ENCODE results near the gene IGLL5.

Gene IGLL5

DNA sequence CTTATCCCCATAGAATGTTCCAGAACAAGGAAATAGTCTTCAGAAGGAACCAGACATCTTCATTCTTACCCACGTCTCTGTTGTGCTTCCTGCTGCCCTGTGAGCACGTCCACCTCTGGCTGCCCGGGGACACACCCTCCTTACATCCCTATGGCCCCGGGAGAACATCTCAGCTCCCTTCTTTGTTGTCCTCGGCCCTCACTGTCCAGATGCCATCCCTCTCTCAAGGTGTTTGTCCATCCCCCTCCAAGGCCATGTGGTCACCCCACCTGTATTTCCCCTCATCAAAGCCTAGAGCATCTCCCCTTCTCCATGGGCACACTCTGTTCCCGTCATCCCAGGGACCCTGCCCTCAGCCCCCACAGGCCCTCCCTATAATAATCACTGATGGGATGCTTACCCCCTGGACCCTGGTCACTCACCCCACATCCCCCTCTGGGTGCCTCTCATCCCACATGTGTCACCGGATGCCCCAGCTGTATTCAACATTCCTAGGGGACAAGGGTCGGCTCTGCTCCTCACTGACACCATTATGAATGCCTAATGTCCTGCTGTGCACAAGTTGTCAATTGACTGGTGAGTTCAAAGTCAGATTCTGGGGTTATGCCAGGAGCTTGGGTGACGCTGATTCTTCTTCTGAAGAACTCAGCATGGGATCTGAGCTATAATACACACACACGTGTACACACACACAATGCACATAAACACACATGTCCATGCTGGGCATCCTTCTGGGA is 28.8 kb downstream of the IGLL5 start:
- no peak overlapping the region for H3K27ac ChIP-seq (ENCODE audit: low read length)
- peaks cover 13% of the 10 kb centered on the region for H3K36me3 ChIP-seq (replicated peaks; ENCODE audit: low read depth, low read length)
- H3K4me3 ChIP-seq (ENCODE audit: low read length) = no peak overlapping the region
- no peak overlapping the region for H3K9ac ChIP-seq (ENCODE audit: low read length)
- no peak overlapping the region for H3K4me2 ChIP-seq (ENCODE audit: low read length)
- TF ChIP-seq, protein P1, sequence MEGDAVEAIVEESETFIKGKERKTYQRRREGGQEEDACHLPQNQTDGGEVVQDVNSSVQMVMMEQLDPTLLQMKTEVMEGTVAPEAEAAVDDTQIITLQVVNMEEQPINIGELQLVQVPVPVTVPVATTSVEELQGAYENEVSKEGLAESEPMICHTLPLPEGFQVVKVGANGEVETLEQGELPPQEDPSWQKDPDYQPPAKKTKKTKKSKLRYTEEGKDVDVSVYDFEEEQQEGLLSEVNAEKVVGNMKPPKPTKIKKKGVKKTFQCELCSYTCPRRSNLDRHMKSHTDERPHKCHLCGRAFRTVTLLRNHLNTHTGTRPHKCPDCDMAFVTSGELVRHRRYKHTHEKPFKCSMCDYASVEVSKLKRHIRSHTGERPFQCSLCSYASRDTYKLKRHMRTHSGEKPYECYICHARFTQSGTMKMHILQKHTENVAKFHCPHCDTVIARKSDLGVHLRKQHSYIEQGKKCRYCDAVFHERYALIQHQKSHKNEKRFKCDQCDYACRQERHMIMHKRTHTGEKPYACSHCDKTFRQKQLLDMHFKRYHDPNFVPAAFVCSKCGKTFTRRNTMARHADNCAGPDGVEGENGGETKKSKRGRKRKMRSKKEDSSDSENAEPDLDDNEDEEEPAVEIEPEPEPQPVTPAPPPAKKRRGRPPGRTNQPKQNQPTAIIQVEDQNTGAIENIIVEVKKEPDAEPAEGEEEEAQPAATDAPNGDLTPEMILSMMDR (IDR thresholded peaks at IDR 0.05; ENCODE audit: low read depth, low read length) = no peak
- no peak for TF ChIP-seq EZH2phosphoT487 (IDR thresholded peaks at IDR 0.05; ENCODE audit: low read depth)
- no peaks in the 10 kb centered on the region for H4K20me1 ChIP-seq (ENCODE audit: insufficient read depth, low read length)
- H3K79me2 ChIP-seq (ENCODE audit: low read length) = peaks cover 65% of the 10 kb centered on the region
- peaks cover 50% of the 10 kb centered on the region for H3K4me1 ChIP-seq (ENCODE audit: low read length)
- no peaks in the 10 kb centered on the region for H3K9me3 ChIP-seq (ENCODE audit: insufficient read depth, low read length)
- no peaks in the 10 kb centered on the region for H3K27me3 ChIP-seq (ENCODE audit: low read depth, low read length)
- no peak overlapping the region for H2AFZ ChIP-seq (ENCODE audit: low read depth, low read length)

DNA sequence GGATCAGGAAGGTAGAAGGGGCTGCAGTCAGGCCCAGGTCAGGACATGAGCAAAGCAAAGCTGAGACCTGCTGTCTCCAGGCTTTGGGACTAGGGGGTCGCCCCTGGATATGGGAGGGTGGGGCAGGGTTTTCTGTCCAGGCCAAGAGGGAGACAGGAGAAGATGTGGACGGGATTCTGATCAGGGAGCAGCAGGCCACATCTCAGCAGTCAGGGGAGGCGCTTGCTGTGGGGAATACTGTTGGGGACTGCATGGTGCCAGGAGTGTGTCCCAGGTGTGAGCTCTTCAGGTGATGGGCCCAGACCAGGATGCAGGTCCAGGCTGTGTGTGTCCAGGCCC is 29.3 kb downstream of the IGLL5 start:
- Histone ChIP-seq H2AFZ (ENCODE audit: low read depth, low read length) (no peak overlapping the region), H3K27ac (ENCODE audit: low read length) (no peak overlapping the region), H3K36me3 (replicated peaks; ENCODE audit: low read depth, low read length) (peaks cover 13% of the 10 kb centered on the region), H3K4me1 (ENCODE audit: low read length) (peaks cover 45% of the 10 kb centered on the region), H4K20me1 (ENCODE audit: insufficient read depth, low read length) (no peaks in the 10 kb centered on the region), H3K9me3 (ENCODE audit: insufficient read depth, low read length) (no peaks in the 10 kb centered on the region), H3K79me2 (ENCODE audit: low read length) (peaks cover 65% of the 10 kb centered on the region), H3K9ac (ENCODE audit: low read length) (no peak overlapping the region), H3K27me3 (ENCODE audit: low read depth, low read length) (no peaks in the 10 kb centered on the region), H3K4me3 (ENCODE audit: low read length) (no peak overlapping the region), H3K4me2 (ENCODE audit: low read length) (no peak overlapping the region)
- TF ChIP-seq EZH2phosphoT487 (IDR thresholded peaks at IDR 0.05; ENCODE audit: low read depth) = no peak
- TF ChIP-seq, protein P1 (IDR thresholded peaks at IDR 0.05; ENCODE audit: low read depth, low read length) = no peak

DNA sequence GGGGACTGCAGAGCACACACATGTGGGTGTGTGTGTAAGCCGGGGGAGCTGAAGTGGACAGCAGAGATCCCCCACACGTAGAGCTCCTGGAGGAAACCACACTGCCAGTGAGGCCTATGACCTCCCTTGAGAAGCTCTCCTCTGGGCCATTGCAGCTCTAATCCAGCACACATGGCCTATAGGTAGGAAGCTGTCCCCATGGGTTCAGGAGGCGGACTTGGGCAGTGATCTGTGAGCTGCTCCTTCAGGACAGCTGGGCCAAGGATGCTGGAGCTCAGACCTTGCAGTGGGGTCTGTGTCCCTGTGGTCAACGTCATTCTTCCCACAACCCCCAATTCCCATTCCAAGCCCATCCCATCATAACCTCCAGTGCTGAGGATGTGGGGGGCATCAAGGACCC is 29.8 kb downstream of the IGLL5 start:
- no peaks in the 10 kb centered on the region for H3K27me3 ChIP-seq (ENCODE audit: low read depth, low read length)
- no peak overlapping the region for H2AFZ ChIP-seq (ENCODE audit: low read depth, low read length)
- H3K9me3 ChIP-seq (ENCODE audit: insufficient read depth, low read length) = no peaks in the 10 kb centered on the region
- no peak overlapping the region for H3K9ac ChIP-seq (ENCODE audit: low read length)
- no peak overlapping the region for H3K4me3 ChIP-seq (ENCODE audit: low read length)
- peaks cover 40% of the 10 kb centered on the region for H3K4me1 ChIP-seq (ENCODE audit: low read length)
- no peak overlapping the region for H3K4me2 ChIP-seq (ENCODE audit: low read length)
- no peaks in the 10 kb centered on the region for H4K20me1 ChIP-seq (ENCODE audit: insufficient read depth, low read length)
- peaks cover 64% of the 10 kb centered on the region for H3K79me2 ChIP-seq (ENCODE audit: low read length)
- peaks cover 13% of the 10 kb centered on the region for H3K36me3 ChIP-seq (replicated peaks; ENCODE audit: low read depth, low read length)
- TF ChIP-seq, protein P1 (IDR thresholded peaks at IDR 0.05; ENCODE audit: low read depth, low read length) = no peak
- TF ChIP-seq EZH2phosphoT487 (IDR thresholded peaks at IDR 0.05; ENCODE audit: low read depth) = no peak
- no peak overlapping the region for H3K27ac ChIP-seq (ENCODE audit: low read length)

DNA sequence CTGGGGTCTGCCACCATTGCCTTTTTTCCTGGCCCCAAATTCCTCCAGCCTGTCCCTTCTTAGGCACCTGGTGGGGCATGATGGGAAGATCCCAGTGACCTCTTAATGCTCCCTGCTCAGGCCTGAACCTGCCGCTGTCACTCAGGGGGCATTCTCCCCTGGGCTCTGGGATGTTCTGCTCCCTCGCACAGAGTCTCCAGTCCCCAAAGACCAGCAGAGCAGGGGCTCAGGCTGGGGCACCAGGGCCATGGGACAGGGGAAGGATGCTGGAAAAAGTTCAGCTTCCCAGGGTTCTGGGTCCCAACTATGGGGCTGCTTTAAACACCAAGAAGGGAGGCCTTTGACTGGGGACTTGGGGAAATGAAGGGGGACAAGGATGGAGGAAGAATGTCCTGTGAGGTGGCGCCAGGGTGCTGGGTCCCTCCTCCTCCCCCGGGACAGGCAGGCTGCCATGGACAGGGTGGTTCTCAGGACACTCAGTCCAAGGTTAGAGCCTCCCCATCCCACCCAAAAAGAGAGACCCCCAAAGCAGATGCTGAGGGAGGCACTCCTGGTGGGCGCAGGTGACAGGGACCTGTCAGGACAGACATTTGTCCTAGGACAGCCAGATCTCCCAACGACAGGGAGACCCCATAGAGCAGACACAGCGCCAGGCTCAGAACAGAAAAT is 30.8 kb downstream of the IGLL5 start:
- Histone ChIP-seq H3K36me3 (replicated peaks; ENCODE audit: low read depth, low read length) (peaks cover 7% of the 10 kb centered on the region), H3K9me3 (ENCODE audit: insufficient read depth, low read length) (no peaks in the 10 kb centered on the region), H3K9ac (ENCODE audit: low read length) (no peak overlapping the region), H3K4me2 (ENCODE audit: low read length) (no peak overlapping the region), H3K27ac (ENCODE audit: low read length) (no peak overlapping the region), H3K4me3 (ENCODE audit: low read length) (no peak overlapping the region), H3K79me2 (ENCODE audit: low read length) (peaks cover 61% of the 10 kb centered on the region), H3K27me3 (ENCODE audit: low read depth, low read length) (no peaks in the 10 kb centered on the region), H2AFZ (ENCODE audit: low read depth, low read length) (no peak overlapping the region), H3K4me1 (ENCODE audit: low read length) (peaks cover 36% of the 10 kb centered on the region), H4K20me1 (ENCODE audit: insufficient read depth, low read length) (no peaks in the 10 kb centered on the region)
- TF ChIP-seq, protein P1 (IDR thresholded peaks at IDR 0.05; ENCODE audit: low read depth, low read length) = no peak
